Measurements from ENCODE around the gene CKAP4.

GRCh38 chr12:106274012-106274411 lies 26.2 kb upstream of the CKAP4 start:
- TF ChIP-seq POLR2A (IDR thresholded peaks at IDR 0.05; ENCODE audit: low read length), result no peak
- no peak for TF ChIP-seq GATA1 (IDR thresholded peaks at IDR 0.05; ENCODE audit: low read depth, low read length)

Data from erythroblast (primary cell).